Stimulated activated CD4-positive, alpha-beta T cell treated with anti-CD3 and anti-CD28 coated beads, Interleukin-15, amount 100 ng/mL, for 48 hours (primary cell): ENCODE data around the gene HSD11B2.
"Not testable (repeated sequence)": the region's sequence is repeated elsewhere in the genome, so short reads cannot be mapped to it uniquely, and the experiment has no call there.

Source experiments
- DNase-seq, 2 donors: peaks; one replicate each; pipeline ENCODE4 v3.0.0-alpha.2; 2020; ENCODE audit warnings: low read depth in 2 of 2

HSD11B2 gene

DNA sequence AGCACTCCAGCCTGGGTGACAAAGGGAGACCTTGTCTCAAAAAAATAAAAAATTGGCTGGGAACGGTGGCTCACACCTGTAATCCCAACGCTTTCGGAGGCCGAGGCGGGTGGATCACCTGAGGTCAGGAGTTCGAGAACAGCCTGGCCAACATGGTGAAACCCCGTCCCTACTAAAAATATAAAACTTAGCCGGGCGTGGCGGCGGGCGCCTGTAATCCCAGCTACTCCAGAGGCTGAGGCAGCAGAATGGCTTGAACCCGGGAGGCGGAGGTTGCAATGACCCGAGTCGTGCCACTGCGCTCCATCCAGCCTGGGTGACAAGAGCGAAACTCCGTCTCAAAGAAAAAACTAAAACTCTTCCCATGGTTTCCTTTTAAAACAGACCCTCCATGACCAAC is 15.5 kb upstream of the HSD11B2 start:
- DNase-seq: not testable (repeated sequence)

DNA sequence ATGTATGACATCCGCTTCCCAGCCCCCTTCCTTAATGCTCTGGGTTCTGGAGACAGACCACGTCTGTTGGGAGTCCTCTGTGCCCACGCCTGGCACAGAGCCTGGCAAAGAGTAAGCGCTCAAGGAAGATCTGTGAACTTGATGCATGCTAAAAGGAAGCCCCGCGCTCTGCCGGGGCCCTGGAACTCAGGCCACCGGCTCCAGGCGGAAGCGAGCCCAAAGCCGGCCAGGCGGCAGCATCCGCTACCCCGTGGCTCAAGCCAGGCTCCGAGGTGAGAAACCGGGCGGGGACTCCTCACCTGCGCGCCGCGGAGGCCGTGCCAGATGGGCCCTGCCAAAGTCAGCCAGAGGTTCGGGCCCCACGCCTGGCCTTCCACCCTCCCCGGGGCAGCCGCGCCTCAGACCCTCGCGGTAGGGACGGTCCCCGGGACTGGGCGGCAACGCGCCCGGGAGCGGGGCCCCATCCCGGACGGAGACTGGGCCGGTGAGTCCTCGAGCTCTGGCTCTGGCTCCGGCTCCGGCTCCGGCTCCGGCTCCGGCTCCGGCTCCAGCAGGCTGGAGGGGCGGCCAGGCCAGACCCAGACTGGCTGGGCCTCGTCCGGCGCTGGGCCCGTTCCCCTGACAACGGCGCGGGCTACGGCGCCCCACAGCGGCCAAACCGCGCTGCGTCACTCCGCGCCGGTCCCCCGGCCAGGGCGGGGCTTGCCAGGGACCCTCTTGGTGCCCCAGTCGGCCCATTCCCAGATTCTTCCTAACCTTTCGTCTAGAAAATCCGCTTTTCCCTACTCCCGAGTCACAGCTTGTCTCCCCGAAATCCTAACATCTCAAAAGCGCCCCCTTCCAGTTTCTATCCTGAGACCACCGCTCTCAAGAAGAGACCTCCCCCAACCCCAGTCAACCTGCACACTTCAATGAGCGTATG is 14.8 kb upstream of the HSD11B2 start, which contains the start of gene ZDHHC1:
Gene ZDHHC1, minus strand, starts transcription at position 606 of the 922 bp plus-strand sequence. CDS start 8,702 bp downstream, outside the sequence.
- peak; percentile 19 to 39 for DNase-seq

DNA sequence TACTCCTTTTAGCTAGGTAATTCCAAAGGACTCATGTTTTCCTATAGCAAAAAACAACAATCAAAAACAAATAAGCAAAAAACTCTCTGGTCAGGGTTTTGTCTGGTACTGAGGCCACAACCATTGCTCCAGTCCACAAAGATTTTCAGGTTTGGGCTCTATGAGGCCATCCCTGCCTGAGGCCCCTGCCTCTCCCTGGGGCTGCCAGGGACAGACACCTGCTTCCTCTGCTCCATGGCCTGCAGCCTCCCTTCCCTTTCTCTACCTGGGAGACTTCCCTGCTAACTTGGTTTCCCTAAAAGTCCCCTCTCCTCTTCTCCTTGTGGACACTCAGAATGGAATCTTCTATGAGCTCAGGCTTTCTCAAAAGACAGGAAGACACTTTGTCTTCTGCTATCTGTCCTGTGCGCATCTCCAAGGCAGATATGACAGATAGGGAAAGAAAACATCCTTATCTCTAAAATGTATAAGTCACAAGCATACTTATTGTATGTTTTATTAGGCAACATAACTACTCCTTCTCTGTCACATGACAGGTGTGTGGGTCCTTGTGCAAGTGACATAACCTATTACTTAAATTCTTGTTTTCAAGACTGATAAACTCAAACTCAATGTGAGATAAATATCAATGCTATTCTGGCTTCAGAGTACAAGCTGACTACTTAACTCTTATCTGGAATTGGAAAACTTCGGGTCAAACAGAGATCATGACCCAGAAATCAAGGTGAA is 13.4 kb upstream of the HSD11B2 start:
- DNase-seq: no peak

DNA sequence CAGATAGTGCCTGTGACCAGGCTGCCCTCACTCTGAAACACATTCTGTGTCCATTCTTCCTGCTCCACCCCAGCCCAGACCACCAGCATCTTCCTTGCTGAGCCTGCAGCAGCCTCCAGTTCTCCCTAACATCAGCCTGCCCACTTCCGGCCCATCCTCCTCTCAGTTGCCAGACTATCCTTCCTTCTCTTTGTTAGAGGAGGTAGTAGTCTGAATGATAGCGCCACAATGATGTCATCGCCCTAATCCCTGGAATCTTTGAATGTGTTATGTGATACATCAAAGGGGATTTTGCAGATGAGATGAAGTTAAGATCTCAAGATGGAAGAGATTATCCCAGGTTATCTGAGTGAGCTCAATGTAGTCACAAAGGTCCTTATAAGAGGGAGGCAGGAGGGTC is 11.4 kb upstream of the HSD11B2 start:
- no peak for DNase-seq

DNA sequence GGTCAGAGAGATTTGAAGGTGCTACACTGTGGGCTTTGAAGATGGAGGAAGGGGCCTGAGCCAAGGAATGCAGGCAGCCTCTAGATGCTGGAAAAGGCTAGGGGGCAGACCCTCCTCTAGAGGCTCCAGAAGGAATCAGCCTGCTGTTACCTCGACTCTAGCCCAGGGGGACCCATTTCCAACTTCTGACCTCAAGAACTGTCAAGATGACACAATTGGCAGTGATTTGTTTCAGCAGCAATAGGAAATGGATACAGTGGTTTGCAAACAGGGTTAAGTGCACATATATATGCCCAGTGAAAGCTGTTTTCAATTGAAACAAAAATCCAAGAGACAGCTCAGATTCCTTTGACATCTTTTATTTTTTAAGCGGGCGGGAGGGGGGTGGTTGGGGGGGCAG is 11.0 kb upstream of the HSD11B2 start:
- no peak for DNase-seq

DNA sequence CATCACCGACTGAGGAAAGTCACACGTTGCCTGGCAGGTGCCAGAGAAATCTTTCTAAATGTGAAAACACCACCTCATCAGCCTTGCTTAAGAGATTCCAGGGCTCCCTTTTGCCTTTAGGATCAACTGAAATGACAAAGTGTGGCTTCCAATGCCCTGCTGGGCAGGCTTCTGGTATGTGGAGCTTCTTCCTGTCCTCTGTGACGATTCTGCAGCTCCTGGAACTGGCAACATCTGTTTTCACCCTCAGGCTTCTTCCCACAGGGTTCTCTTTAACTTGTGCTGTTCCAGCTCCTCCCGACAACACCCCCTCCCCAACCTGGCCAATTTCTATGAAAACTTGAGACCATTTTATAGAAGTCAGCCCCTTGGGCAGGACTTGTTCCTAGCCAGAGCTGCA is 9.9 kb upstream of the HSD11B2 start:
- no peak for DNase-seq

DNA sequence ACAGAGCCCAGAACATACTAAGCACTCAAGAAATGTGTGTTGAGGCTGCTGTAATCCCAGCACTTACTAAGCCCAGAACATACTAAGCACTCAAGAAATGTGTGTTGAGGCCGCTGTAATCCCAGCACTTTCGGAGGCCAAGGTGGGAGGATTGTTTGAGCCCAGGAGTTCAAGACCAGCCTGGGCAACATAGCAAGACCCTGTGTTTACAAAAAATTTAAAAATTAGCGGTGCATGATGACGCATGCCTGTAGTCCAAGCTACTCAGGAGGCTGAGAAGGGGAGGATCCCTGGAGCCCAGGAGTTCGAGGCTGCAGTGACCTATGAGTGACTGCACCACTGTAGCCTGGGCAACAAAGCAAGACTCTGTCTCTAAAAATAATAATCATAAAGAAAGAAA is 7.9 kb upstream of the HSD11B2 start:
- DNase-seq: no peak

DNA sequence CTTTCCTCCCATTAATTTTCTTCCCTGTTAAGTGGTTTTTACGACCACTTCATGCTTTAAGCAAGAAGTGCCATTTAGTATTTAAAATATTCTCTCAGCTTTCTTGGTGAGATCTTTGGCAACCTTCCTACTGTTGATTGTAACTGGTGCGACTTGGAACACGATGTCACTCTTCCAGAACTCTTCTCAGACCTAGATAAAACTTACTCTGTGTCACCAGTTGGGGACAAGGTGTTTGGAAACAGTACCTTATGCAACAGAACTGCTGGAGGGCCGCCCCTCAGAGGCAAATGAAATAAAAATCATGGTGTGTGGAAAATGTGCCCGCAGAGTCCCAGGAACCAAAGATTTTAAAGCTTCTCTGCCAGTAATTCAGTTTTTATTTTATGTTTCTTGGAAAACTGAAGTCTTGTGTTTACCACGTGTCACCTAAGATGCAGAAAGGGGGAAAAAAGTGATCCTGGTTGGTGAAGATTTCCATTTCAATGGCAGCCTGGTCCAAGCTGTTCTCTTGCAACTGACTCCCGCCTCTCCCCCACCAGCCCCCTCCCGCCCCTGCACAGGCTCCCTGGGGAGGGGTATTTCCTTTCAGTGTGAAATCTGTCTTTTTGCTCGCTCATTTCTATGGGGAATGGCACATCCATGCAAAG is 7.2 kb upstream of the HSD11B2 start:
- no peak for DNase-seq

DNA sequence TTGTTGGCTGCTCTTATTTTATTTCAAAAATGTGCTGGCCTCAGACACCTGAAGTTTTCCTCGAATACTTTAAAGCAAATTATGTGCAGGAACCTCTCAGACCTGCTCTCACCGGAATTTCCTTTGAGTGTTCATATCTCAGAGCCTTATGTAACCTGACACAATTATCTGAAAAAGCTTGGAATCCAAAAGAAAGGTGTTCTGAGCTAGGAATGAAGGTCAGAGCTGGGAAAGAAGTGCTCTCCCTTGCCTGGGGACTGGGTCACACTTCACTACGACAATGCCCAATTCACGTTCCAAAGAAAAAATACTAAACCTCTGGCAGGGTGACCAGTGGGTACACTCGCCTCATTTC is 6.7 kb upstream of the HSD11B2 start:
- no peak for DNase-seq

DNA sequence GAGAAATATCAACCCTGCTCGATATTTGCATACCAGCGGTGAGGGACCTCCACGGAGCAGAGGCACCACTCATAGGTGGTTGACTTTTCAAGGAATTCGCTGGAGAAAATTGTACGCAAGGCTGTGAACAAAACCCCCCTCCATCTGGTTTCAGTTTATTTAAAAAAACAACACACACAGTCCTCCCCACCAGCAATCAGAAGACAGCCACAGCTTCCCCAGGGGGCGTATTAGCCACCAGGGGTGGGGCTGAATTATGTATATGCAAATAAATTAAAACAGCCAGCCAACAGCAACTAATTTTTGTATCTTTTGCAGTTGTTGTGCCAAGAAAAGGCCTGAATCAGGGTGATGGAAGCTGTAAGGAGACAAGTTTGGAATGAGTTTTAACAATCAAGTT is 5.9 kb upstream of the HSD11B2 start:
- DNase-seq: no peak

DNA sequence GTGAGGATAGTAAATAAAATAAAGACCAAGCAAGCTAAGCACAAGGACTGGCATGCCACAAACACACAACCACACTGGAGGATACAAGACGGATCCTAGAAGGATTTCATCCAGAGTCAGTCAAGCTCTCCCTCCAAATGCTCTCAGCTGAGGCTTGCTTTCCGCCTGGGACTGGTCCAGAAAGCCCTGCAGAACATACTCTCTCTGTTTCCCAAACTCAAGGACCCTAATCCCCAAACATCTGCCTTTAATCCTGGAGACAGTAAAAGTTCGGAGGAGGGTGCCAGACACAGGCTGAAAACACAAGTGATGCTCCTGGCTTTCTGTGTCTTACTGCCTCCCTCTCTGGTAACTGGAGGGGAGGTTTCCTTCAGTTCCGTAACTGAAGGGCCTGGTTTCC is 5.3 kb upstream of the HSD11B2 start:
- DNase-seq: no peak

DNA sequence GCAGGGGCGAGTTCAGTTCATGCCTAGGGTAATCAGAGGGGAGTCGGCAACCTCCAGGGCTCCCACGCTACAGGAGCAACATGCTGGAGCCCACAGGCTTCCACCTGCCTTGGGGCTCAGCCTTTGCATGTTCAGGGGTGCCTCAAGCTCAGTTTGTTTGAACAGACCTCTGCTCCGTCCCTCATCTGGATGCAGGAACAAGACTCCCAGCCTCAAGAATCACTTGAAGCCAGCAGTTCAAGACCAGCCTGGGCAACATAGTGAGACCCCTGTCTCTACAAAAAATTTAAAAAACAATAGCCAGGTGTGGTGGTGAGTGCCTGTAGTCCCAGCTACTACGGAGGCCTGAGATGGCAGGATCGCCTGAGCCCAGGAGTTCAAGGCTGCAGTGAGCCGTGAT is 4.9 kb upstream of the HSD11B2 start:
- DNase-seq: no peak

DNA sequence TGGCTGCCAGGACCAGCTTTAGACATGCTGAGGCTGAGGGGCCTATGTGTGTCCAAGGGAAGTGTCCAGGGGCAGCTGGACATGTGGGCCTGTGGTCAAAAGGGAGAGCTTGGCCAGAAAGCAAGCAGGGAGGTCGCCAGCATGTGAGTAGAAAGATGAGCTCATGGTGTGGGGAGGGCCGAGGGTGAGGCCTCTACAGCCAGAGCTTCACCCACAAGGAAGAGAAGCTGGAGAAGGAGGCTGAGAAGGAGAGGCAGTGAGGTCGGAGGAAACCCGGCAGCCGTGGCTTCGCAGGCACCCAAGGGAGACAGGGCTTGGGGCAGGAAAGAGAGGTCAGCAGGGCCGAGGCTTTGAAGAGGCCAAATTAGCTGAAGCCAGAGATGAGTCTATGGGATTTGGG is 4.0 kb upstream of the HSD11B2 start:
- no peak for DNase-seq

DNA sequence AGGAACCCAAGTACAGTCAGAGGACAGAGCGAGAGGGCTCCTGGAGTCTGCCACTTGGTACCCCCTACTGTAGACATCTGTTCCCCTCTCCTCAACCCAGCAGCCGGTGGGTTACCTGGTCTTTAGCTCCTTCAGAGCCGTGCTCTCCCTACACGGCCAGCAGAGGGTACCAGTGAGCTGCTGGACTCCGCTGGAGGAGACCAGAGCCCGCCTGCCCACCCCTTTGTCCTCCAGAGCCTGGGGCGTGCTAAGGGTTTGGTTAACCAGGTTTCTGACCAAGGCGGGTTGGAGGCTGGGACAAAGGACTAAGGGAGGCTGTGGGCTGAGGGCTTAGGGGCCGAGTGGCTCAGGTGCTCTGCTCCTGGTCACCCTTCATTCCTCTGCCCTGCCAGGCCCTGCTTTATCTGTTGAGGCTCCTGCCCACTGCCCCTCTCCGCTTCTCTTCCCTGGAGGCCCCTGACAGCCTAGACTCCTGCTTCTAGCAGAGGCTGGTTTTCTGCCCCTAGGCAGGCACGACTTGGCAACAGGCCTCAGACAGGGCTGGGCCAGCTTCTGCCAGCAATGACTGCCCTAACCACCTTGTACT is 2.7 kb upstream of the HSD11B2 start:
- peak; percentile 41 to 58 for DNase-seq

DNA sequence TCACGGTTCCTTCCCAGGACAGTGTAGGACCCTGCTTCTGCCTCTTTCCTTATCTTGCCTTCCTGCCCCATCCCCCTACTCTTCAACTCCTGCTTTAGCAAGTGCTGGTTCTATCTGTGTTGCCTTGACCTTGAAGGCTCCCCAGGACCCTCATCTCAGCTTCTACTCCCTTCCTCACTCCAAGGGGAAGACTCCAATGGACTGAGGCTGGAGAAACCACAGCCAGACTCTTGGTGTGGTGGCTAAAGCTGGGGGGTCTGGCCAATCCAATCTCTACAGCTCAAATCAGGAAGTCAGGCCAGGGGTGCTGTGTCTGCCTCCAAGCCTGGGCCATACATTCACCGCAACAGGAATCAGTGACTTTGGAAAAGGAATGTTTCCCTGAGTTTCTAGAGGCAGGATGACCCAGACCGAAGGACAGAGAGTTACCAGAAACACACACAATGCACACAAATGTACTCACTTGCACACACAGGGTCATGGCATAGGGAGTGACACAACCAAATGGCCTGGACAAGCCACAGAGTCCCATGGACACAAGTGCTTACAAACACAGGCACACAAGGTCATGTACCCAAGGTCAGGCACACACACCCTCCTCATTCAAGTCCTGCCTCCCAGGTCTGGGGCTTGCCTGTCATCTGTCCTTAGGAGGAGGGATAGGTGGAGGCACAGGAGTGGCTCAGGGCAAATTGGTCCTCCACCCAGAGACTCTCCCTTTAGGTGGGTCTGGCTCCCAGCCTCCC is 1.7 kb upstream of the HSD11B2 start:
- no peak for DNase-seq

DNA sequence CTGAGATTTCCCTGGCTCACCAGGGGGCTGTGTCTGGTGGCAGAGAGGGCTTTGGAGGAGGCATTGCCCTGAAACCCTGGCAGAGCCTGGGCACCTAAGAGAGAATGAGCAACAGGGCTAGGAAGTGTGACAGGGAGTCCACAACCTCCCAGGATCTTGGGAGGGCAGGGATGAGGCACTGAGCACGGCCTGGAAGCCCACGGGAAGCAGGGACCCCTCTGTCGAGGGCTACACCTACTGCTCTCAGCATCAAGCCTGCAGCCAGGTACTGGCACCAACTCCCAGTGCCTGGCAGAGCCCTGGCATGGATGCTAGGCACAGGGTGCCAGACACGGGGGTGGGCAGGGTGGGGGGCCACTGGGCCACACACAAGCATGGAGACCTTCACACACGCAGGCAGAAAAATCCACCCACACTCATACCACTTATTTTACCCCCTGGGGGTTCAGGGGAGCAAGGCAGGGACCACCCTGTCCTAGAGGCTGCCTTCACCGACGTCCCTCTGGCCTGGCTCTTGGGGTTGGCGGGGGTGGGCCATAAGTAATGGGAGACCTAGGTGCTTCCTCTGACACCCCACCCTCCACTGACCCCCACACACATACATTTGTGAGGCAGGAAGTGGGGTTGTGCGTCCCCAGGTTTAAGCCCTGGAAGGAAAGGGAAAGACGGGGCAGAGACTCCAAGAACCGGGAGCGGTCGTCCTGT is 970 bp upstream of the HSD11B2 start:
- no peak for DNase-seq

DNA sequence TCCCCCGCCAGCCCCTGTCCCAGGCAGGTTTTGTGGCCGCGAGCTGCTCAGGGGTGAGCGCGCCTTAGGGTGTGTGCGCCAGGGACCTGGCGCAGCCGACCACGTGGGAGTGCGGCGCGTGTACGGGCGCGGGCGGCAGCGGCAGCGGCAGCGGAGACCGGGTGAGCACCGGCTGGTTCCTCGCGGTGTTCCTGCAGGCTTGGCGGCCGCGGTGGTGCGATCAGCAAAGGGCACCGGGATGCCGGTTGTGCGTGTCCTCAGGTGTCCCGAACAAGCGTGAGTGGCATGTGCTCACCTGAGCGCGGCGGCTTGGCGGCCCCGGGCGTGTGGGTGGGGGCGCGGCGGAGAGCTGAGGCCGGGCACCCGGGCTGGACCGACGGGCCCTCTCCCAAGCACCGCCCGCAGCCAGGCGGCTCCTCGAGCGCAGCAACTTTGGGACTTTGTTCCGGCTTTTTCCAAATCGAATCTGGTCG is 381 bp upstream of the HSD11B2 start:
- peak in 1 of 2 donors; percentile 25 for DNase-seq

DNA sequence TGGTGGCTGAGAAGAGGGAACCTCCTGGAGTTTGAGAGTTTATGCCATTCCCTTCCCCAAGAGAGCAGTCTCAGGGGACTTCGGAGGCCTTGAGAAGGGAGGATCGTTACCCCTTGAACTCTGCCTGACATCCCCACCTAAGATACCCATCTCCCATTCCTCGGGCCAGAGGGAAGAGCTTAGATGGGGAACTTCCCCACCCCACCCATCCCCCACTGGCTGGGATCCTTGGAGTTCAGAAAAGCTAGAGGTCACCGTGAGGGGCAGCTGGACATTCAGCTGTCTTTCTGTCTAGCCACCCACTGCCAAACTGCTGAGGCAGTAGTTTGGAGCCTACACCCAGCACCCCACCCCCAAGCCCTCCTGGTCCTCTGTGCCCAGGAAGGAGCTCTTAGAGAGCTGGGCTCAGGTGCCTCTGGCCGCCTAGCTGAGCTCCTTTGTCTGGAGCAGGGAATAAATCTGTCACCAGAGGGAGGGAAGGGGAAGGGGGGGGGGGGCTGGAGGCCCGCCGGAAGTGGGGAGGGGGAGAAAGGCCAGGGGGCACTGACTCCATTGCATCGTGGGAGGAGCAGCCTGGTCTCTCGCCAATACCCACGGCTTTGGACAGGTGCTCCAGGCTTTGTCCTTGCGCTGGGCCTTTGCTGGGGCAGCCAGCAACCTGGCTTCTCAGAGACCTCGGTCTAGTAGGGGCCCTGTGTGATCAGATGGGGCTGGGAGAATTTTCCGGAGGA is 1.0 kb downstream of the HSD11B2 start:
- no peak for DNase-seq

DNA sequence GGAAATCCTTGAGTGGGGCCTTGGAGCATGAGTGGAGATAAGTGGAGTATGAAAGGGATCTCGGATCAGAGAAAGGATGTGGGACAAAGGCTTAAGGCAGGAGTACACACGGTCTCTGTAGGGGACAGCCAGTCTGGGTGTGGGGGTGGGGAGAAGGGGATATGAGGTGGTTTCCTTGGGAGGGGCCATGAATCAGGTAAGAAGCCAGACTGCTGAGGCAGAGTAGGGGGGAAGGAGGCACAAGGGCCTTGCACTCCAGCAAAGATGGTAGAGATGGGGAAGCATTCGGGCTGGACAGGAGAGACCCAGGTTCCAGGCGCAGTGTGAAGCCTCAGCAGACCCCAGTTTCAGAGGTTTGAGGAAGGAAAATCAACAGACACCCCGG is 1.6 kb downstream of the HSD11B2 start:
- no peak for DNase-seq

DNA sequence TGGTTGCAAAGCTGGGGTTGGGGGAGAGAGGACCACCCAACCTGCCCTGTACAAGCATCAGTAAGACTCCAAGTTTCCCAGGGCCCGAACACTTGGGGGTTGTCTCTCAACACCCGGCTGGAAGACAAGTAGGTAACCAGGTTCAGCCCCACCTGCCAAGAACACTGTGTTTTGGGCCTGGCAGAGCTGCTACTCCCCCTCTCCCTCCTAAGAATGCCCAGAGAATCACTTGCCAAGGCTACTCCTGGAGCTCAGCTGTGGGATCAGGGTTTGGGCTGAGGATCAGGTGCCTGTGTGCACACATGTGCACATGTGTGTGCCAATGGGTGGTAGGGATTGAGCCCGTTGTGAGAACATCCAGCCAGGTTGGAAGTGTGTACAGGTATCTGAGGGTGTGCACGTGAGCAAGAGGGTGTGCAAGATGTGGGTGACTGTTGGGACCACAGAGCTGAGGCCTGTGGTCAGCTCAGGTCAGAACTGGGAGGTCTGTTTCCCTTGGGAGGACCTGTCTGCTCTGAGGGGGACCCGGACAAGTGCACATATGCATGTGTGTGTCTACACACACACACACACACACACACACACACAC is 2.3 kb downstream of the HSD11B2 start:
- DNase-seq: no peak
